DOHH2 (cell line): ENCODE measurements around the gene NETO1.

Source experiments
- EZH2phosphoT487 ChIP-seq: fragments of 200-600 bp; sonication (generic); IDR thresholded peaks from 2 replicates; pipeline ENCODE4 v1.6.1; 2017; ENCODE audit warnings: borderline replicate concordance, mild to moderate bottlenecking, antibody characterized with exemption, low read length, moderate library complexity, mixed read lengths
- TF ChIP-seq, protein P1 (sequence below): fragments of 200-600 bp; sonication (generic); IDR thresholded peaks from one replicate; pipeline ENCODE4 v1.5.1; 2014; ENCODE audit warnings: antibody characterized with exemption, mild to moderate bottlenecking, low read depth, low read length; ENCODE audit not compliant: poor library complexity, severe bottlenecking

DNA sequence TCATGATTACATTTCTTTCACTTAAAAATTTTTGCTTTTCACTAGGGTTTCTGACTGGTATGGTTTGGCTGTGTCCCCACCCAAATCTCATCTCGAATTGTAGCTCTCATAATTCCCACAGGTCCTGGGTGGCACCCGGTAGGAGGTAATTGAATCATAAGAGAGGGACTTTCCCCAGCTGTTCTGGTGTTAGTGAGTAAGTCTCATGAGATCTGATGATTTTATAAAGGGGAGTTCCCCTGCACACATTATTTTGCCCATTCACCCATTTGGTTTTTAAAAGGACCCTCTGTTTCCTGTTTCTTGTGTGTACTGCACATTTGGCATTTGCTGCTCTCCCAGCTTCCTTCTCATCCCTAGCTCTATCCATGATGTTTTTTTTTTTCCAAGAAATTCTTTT is 27.8 kb upstream of the NETO1 start:
- TF ChIP-seq, protein P1, sequence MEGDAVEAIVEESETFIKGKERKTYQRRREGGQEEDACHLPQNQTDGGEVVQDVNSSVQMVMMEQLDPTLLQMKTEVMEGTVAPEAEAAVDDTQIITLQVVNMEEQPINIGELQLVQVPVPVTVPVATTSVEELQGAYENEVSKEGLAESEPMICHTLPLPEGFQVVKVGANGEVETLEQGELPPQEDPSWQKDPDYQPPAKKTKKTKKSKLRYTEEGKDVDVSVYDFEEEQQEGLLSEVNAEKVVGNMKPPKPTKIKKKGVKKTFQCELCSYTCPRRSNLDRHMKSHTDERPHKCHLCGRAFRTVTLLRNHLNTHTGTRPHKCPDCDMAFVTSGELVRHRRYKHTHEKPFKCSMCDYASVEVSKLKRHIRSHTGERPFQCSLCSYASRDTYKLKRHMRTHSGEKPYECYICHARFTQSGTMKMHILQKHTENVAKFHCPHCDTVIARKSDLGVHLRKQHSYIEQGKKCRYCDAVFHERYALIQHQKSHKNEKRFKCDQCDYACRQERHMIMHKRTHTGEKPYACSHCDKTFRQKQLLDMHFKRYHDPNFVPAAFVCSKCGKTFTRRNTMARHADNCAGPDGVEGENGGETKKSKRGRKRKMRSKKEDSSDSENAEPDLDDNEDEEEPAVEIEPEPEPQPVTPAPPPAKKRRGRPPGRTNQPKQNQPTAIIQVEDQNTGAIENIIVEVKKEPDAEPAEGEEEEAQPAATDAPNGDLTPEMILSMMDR: no peak
- TF ChIP-seq EZH2phosphoT487: no peak
